ENCODE data around the gene VSTM2B. TPM values are rescaled to one million over a fixed set of nuclear protein-coding genes. Genes with fewer than 3 reads are reported as not detected.

VSTM2B gene
- total RNA-seq, 2 donors from 2014 or later = not detected

GRCh38 chr19:29515706-29516357 is 10.0 kb upstream of the VSTM2B start:
- Mint-ChIP-seq H3K27ac (no peak overlapping the region), H3K4me1 (ENCODE audit: low read depth in 2 of 2) (no peaks in the 10 kb centered on the region), H3K9me3 (no peaks in the 10 kb centered on the region), H3K27me3 (peaks cover 0 to 22% of the 10 kb centered on the region in 2 donors), H3K36me3 (no peaks in the 10 kb centered on the region), H3K4me3 (no peak overlapping the region)
- DNase-seq (ENCODE audit: low spot score) (no peak), ATAC-seq (no peak)

GRCh38 chr19:29516358-29516725 is 9.5 kb upstream of the VSTM2B start:
- no peaks in the 10 kb centered on the region for H3K36me3 Mint-ChIP-seq
- no peaks in the 10 kb centered on the region for H3K4me1 Mint-ChIP-seq (ENCODE audit: low read depth in 2 of 2)
- no peak overlapping the region for H3K27ac Mint-ChIP-seq
- peaks cover 0 to 24% of the 10 kb centered on the region in 2 donors for H3K27me3 Mint-ChIP-seq
- no peak for ATAC-seq
- no peaks in the 10 kb centered on the region for H3K9me3 Mint-ChIP-seq
- no peak for DNase-seq (ENCODE audit: low spot score)
- H3K4me3 Mint-ChIP-seq = no peak overlapping the region

GRCh38 chr19:29516821-29517395 is 8.9 kb upstream of the VSTM2B start:
- Mint-ChIP-seq H3K27ac (no peak overlapping the region), H3K36me3 (no peaks in the 10 kb centered on the region), H3K4me3 (no peak overlapping the region), H3K27me3 (peaks cover 0 to 20% of the 10 kb centered on the region in 2 donors), H3K4me1 (ENCODE audit: low read depth in 2 of 2) (no peaks in the 10 kb centered on the region), H3K9me3 (no peaks in the 10 kb centered on the region)
- ATAC-seq = no peak
- DNase-seq (ENCODE audit: low spot score) = no peak

- Mint-ChIP-seq H3K27ac (no peak overlapping the region), H3K4me3 (no peak overlapping the region), H3K36me3 (no peaks in the 10 kb centered on the region), H3K27me3 (peaks cover 0 to 19% of the 10 kb centered on the region in 2 donors), H3K9me3 (no peaks in the 10 kb centered on the region), H3K4me1 (ENCODE audit: low read depth in 2 of 2) (no peaks in the 10 kb centered on the region)
- DNase-seq (ENCODE audit: low spot score) (no peak), ATAC-seq (no peak)
Measured at GRCh38 chr19:29517412-29517811, 8.4 kb upstream of the VSTM2B start.

GRCh38 chr19:29517946-29518345 is 7.8 kb upstream of the VSTM2B start:
- ATAC-seq (no peak), DNase-seq (ENCODE audit: low spot score) (no peak)

GRCh38 chr19:29519146-29519545 is 6.6 kb upstream of the VSTM2B start:
- H3K27ac Mint-ChIP-seq = no peak overlapping the region
- no peak overlapping the region for H3K4me3 Mint-ChIP-seq
- peaks cover 16 to 28% of the 10 kb centered on the region in 2 donors for H3K27me3 Mint-ChIP-seq
- ATAC-seq (no peak), DNase-seq (ENCODE audit: low spot score) (no peak)
- H3K4me1 Mint-ChIP-seq (ENCODE audit: low read depth in 2 of 2) = no peaks in the 10 kb centered on the region
- no peaks in the 10 kb centered on the region for H3K9me3 Mint-ChIP-seq
- H3K36me3 Mint-ChIP-seq = no peaks in the 10 kb centered on the region

More at GRCh38 chr19:29517946-29518345, 7.8 kb upstream of the VSTM2B start:
- Mint-ChIP-seq H3K27ac (no peak overlapping the region), H3K27me3 (peaks cover 4 to 19% of the 10 kb centered on the region in 2 donors), H3K4me3 (no peak overlapping the region), H3K36me3 (no peaks in the 10 kb centered on the region), H3K9me3 (no peaks in the 10 kb centered on the region), H3K4me1 (ENCODE audit: low read depth in 2 of 2) (no peaks in the 10 kb centered on the region)

GRCh38 chr19:29519931-29520330 is 5.9 kb upstream of the VSTM2B start:
- no peak for DNase-seq (ENCODE audit: low spot score)
- no peaks in the 10 kb centered on the region for H3K36me3 Mint-ChIP-seq
- no peaks in the 10 kb centered on the region for H3K9me3 Mint-ChIP-seq
- peaks cover 0 to under 1% of the 10 kb centered on the region in 2 donors for H3K4me1 Mint-ChIP-seq (ENCODE audit: low read depth in 2 of 2)
- H3K27ac Mint-ChIP-seq = no peak overlapping the region
- peaks cover 22 to 31% of the 10 kb centered on the region in 2 donors for H3K27me3 Mint-ChIP-seq
- no peak for ATAC-seq
- no peak overlapping the region for H3K4me3 Mint-ChIP-seq

GRCh38 chr19:29520390-29520789 is 5.4 kb upstream of the VSTM2B start:
- Mint-ChIP-seq H3K27ac (no peak overlapping the region), H3K27me3 (peaks cover 22 to 31% of the 10 kb centered on the region in 2 donors), H3K9me3 (no peaks in the 10 kb centered on the region), H3K4me3 (no peak overlapping the region), H3K4me1 (ENCODE audit: low read depth in 2 of 2) (peaks cover 0 to 2% of the 10 kb centered on the region in 2 donors), H3K36me3 (no peaks in the 10 kb centered on the region)
- ATAC-seq (no peak), DNase-seq (ENCODE audit: low spot score) (no peak)

GRCh38 chr19:29521291-29522075 is 4.3 kb upstream of the VSTM2B start:
- H3K36me3 Mint-ChIP-seq = no peaks in the 10 kb centered on the region
- H3K4me3 Mint-ChIP-seq = no peak overlapping the region
- no peak overlapping the region for H3K27ac Mint-ChIP-seq
- H3K4me1 Mint-ChIP-seq (ENCODE audit: low read depth in 2 of 2) = peaks cover 0 to 2% of the 10 kb centered on the region in 2 donors
- no peak for DNase-seq (ENCODE audit: low spot score)
- H3K9me3 Mint-ChIP-seq = no peaks in the 10 kb centered on the region
- peaks cover 22 to 34% of the 10 kb centered on the region in 2 donors for H3K27me3 Mint-ChIP-seq
- ATAC-seq = no peak

GRCh38 chr19:29523568-29523967 is 2.2 kb upstream of the VSTM2B start:
- peaks cover 6 to 11% of the 10 kb centered on the region in 2 donors for H3K4me1 Mint-ChIP-seq (ENCODE audit: low read depth in 2 of 2)
- DNase-seq (ENCODE audit: low spot score) = no peak
- no peaks in the 10 kb centered on the region for H3K9me3 Mint-ChIP-seq
- H3K27ac Mint-ChIP-seq = no peak overlapping the region
- H3K36me3 Mint-ChIP-seq = no peaks in the 10 kb centered on the region
- ATAC-seq = no peak
- no peak overlapping the region for H3K4me3 Mint-ChIP-seq
- H3K27me3 Mint-ChIP-seq = peaks cover 31 to 44% of the 10 kb centered on the region in 2 donors

- ATAC-seq (no peak), DNase-seq (ENCODE audit: low spot score) (no peak)
- Mint-ChIP-seq H3K4me3 (no peak overlapping the region), H3K27me3 (peaks cover 31 to 43% of the 10 kb centered on the region in 2 donors), H3K4me1 (ENCODE audit: low read depth in 2 of 2) (peaks cover 12 to 16% of the 10 kb centered on the region in 2 donors), H3K36me3 (no peaks in the 10 kb centered on the region), H3K9me3 (no peaks in the 10 kb centered on the region), H3K27ac (no peak overlapping the region)
Measured at GRCh38 chr19:29524201-29524911, 1.4 kb upstream of the VSTM2B start.

- Mint-ChIP-seq H3K27me3 (peaks cover 31 to 41% of the 10 kb centered on the region in 2 donors), H3K36me3 (no peaks in the 10 kb centered on the region), H3K9me3 (no peaks in the 10 kb centered on the region), H3K4me1 (ENCODE audit: low read depth in 2 of 2) (peaks cover 13 to 18% of the 10 kb centered on the region in 2 donors), H3K4me3 (peak overlapping the region; percentile 34), H3K27ac (no peak overlapping the region)
- no peak for DNase-seq (ENCODE audit: low spot score)
- no peak for ATAC-seq
Measured at GRCh38 chr19:29524912-29525831, 622 bp upstream of the VSTM2B start.
